Measurements from ENCODE around the gene MERTK.

- TF ChIP-seq, protein P1, sequence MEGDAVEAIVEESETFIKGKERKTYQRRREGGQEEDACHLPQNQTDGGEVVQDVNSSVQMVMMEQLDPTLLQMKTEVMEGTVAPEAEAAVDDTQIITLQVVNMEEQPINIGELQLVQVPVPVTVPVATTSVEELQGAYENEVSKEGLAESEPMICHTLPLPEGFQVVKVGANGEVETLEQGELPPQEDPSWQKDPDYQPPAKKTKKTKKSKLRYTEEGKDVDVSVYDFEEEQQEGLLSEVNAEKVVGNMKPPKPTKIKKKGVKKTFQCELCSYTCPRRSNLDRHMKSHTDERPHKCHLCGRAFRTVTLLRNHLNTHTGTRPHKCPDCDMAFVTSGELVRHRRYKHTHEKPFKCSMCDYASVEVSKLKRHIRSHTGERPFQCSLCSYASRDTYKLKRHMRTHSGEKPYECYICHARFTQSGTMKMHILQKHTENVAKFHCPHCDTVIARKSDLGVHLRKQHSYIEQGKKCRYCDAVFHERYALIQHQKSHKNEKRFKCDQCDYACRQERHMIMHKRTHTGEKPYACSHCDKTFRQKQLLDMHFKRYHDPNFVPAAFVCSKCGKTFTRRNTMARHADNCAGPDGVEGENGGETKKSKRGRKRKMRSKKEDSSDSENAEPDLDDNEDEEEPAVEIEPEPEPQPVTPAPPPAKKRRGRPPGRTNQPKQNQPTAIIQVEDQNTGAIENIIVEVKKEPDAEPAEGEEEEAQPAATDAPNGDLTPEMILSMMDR (IDR thresholded peaks at IDR 0.05), result no peak
- no peak for TF ChIP-seq POLR2A (IDR thresholded peaks at IDR 0.05)
These were observed 177.3 kb downstream of the MERTK start for GRCh38 chr2:112075490-112076260.
